ENCODE results near the gene TRIM10.

Gene TRIM10

DNA sequence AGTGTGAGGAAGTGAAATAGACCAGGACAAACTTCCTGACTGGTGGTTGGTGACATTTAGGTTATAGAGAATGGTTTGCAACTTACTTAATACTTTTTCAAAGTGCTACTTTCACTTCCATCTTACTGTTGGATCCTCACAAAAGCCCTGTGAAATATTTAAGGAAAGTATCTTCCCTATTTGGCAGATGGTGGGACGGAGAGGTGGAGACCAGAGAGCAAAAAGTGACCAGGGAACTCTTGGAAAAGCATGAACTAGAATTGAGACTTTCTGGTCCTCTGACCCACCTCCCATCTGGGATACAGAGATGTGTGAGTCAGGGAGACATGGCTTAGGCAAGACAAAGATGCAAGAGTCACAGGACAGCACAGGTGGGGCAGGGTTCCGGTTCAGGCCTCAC, 3.0 kb downstream of the TRIM10 start:
- Histone ChIP-seq H3K4me1 (ENCODE audit: insufficient read depth, low read length) (peaks cover 4% of the 10 kb centered on the region), H3K36me3 (ENCODE audit: insufficient read depth, low read length) (no peaks in the 10 kb centered on the region), H3K9me3 (ENCODE audit: low read length) (no peaks in the 10 kb centered on the region), H3K27me3 (ENCODE audit: control insufficient read depth in 1 of 2, insufficient read depth in 2 of 2, low read length in 2 of 2) (no peaks in the 10 kb centered on the region), H3K4me3 (ENCODE audit: low read depth in 1 of 2, low read length in 2 of 2) (no peak overlapping the region), H3K9ac (ENCODE audit: low read length) (no peak overlapping the region), H3K27ac (ENCODE audit: low read depth, low read length) (no peak overlapping the region)

DNA sequence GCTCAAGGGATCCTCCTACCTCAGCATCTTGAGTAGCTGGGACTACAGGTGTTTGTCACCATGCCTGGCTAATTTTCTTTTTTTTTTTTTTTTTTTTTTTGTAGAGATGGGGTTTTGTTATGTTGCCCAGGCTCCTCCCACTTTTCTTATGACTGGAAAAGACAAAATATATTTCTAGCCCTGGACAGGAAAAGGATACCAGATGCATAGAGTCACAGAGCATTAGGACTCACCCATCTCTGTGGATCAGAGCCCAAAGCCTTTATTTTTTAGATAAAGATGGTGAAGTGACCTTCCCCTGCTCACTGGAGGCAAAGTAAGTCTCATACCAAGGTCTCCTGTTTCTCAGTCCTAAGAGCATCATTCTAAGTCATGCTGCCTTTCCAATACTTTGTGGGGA, 3.4 kb downstream of the TRIM10 start:
- Histone ChIP-seq H3K9me3 (ENCODE audit: low read length) (no peaks in the 10 kb centered on the region), H3K36me3 (ENCODE audit: insufficient read depth, low read length) (no peaks in the 10 kb centered on the region), H3K27me3 (ENCODE audit: control insufficient read depth in 1 of 2, insufficient read depth in 2 of 2, low read length in 2 of 2) (no peaks in the 10 kb centered on the region), H3K4me3 (ENCODE audit: low read depth in 1 of 2, low read length in 2 of 2) (no peak overlapping the region), H3K9ac (ENCODE audit: low read length) (no peak overlapping the region), H3K4me1 (ENCODE audit: insufficient read depth, low read length) (peaks cover 4% of the 10 kb centered on the region), H3K27ac (ENCODE audit: low read depth, low read length) (no peak overlapping the region)

DNA sequence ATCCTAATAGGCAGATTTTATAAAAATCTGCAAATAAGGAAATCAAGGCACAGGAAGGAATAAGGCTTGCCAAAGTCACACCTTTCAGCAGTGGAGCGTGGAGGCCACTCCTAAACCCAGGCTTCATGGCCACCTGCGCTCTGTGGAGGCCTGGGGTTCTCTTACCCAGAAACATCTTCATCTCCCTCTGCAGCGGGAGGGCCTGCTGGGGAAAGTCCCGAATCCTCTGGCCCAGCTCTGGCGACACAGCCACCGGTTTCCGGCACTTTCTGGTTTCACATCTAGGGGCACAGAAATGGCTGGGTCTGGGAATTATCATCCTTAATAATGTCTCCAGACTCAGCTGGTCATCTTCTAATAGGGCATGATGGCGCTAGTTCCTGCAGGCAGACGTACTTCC, 4.2 kb downstream of the TRIM10 start:
- H3K27me3 ChIP-seq (ENCODE audit: control insufficient read depth in 1 of 2, insufficient read depth in 2 of 2, low read length in 2 of 2): no peaks in the 10 kb centered on the region
- H3K9ac ChIP-seq (ENCODE audit: low read length): no peak overlapping the region
- H3K36me3 ChIP-seq (ENCODE audit: insufficient read depth, low read length): no peaks in the 10 kb centered on the region
- H3K4me1 ChIP-seq (ENCODE audit: insufficient read depth, low read length): peaks cover 4% of the 10 kb centered on the region
- H3K4me3 ChIP-seq (ENCODE audit: low read depth in 1 of 2, low read length in 2 of 2): no peak overlapping the region
- no peaks in the 10 kb centered on the region for H3K9me3 ChIP-seq (ENCODE audit: low read length)
- no peak overlapping the region for H3K27ac ChIP-seq (ENCODE audit: low read depth, low read length)

DNA sequence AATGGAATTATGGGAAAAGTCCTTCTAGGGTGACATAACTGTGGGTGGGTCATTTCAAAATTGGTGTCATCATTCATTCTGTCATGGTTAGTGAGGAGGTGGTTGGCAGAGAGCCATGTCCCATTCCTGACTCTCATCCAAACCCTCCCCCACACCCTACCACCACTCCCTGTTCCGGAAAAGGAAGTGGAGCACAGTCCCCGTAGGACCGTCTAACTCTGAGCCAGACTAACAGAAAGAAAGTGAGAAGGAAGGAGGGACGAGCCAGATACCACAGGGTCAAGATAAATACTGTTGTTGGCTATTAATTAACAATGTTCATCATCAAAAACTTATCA, 4.8 kb downstream of the TRIM10 start:
- no peaks in the 10 kb centered on the region for H3K36me3 ChIP-seq (ENCODE audit: insufficient read depth, low read length)
- H3K9ac ChIP-seq (ENCODE audit: low read length): no peak overlapping the region
- no peak overlapping the region for H3K4me3 ChIP-seq (ENCODE audit: low read depth in 1 of 2, low read length in 2 of 2)
- no peaks in the 10 kb centered on the region for H3K9me3 ChIP-seq (ENCODE audit: low read length)
- no peak overlapping the region for H3K27ac ChIP-seq (ENCODE audit: low read depth, low read length)
- peaks cover 4% of the 10 kb centered on the region for H3K4me1 ChIP-seq (ENCODE audit: insufficient read depth, low read length)
- H3K27me3 ChIP-seq (ENCODE audit: control insufficient read depth in 1 of 2, insufficient read depth in 2 of 2, low read length in 2 of 2): no peaks in the 10 kb centered on the region

DNA sequence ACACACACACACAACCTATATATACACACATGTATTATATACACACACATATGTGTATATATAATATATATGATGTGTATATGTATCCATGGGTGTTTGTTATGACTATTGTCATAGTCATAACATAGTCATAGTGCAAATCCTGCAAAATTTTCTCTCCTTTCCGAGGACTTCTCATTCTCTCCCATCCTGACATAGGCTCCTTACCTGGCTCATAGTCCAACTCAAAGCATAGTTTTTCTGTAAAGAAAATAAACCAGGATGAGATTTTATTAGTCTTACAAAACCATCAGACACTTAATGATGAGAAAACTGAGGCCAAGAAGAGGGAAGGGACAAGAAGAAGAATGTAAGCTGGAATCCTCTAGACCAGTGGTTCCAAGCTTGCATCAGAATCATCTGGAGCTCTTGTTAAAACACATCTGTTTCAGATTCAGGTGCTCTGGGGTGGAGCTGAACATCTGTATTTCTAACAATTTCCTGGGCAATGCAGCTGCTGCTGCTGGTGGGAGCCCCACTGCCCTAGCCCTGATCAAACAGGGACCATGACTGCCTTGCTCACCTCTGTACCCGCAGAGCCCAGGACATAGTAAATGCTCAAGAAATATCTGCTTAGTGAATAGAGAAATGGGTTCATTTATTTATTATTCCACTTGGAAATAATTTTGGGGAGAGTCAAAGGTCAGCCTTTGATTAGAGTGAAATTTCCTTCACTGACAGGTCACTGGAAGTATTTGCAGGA, 5.3 kb downstream of the TRIM10 start:
- Histone ChIP-seq H3K4me3 (ENCODE audit: low read depth in 1 of 2, low read length in 2 of 2) (no peak overlapping the region), H3K27ac (ENCODE audit: low read depth, low read length) (no peak overlapping the region), H3K36me3 (ENCODE audit: insufficient read depth, low read length) (no peaks in the 10 kb centered on the region), H3K9me3 (ENCODE audit: low read length) (no peaks in the 10 kb centered on the region), H3K4me1 (ENCODE audit: insufficient read depth, low read length) (peaks cover 4% of the 10 kb centered on the region), H3K9ac (ENCODE audit: low read length) (no peak overlapping the region), H3K27me3 (ENCODE audit: control insufficient read depth in 1 of 2, insufficient read depth in 2 of 2, low read length in 2 of 2) (no peaks in the 10 kb centered on the region)

DNA sequence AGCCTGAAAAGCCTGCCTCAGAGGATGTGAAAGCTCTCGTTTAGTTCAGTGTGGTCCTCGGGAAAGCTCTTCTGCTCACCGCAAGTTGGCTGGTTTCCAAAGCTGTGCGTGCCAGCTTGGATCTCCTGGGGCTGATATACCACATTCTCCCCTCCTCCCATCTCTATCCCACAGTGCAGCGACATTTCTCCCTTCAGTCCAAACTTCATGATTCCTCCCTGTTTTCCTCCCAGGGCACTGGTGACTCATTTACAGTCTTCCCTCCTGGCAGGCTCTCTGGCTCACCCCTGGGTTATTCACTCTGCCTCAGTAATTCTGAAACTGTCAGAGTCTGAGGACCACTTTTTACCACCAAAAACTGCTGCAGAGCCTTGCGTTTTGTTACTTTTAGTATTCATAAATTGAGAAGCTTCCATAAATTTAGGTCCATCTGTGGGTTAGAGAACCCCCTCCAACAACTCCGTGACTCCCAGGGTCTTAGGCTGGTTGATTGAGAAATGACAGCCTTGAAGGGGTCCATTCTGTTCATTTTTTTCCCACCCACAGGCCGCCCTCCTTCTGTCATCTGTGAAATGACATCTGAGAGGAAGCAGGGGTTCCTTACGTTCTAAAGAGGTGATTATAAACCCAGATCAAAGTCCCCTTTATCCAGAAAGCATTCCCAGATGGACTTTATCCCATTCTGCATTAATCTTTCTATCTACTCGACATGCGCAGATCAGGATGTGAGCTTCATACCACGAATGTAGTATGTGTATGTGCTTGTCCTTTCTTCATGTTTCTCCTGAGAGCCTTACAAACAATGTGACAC, 6.1 kb downstream of the TRIM10 start:
- Histone ChIP-seq H3K4me1 (ENCODE audit: insufficient read depth, low read length) (peaks cover 4% of the 10 kb centered on the region), H3K4me3 (ENCODE audit: low read depth in 1 of 2, low read length in 2 of 2) (no peak overlapping the region), H3K9me3 (ENCODE audit: low read length) (no peaks in the 10 kb centered on the region), H3K9ac (ENCODE audit: low read length) (no peak overlapping the region), H3K36me3 (ENCODE audit: insufficient read depth, low read length) (no peaks in the 10 kb centered on the region), H3K27ac (ENCODE audit: low read depth, low read length) (no peak overlapping the region), H3K27me3 (ENCODE audit: control insufficient read depth in 1 of 2, insufficient read depth in 2 of 2, low read length in 2 of 2) (no peaks in the 10 kb centered on the region)

DNA sequence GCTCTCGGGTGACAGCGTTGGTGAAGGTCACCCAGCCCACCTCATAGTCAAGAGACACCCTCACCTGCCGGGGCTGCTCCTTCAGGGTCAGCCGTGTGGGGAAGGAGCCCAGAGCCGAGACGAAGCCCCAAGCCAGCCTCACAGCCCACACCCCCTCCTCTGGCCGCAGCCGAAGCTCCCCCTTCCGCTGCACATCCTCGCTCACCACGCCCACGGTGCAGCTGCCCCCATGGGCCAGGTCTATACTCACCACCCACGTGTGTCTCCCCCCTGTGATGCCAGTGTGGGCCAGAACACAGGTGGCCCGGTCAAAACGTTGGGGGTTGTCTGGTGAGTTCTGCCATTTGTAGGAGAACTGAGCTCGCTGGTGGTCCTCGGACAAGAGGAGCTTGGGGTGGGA, 7.0 kb downstream of the TRIM10 start:
- H3K27ac ChIP-seq (ENCODE audit: low read depth, low read length): no peak overlapping the region
- no peaks in the 10 kb centered on the region for H3K36me3 ChIP-seq (ENCODE audit: insufficient read depth, low read length)
- no peak overlapping the region for H3K9ac ChIP-seq (ENCODE audit: low read length)
- no peaks in the 10 kb centered on the region for H3K9me3 ChIP-seq (ENCODE audit: low read length)
- H3K27me3 ChIP-seq (ENCODE audit: control insufficient read depth in 1 of 2, insufficient read depth in 2 of 2, low read length in 2 of 2): no peaks in the 10 kb centered on the region
- H3K4me3 ChIP-seq (ENCODE audit: low read depth in 1 of 2, low read length in 2 of 2): no peak overlapping the region
- H3K4me1 ChIP-seq (ENCODE audit: insufficient read depth, low read length): peaks cover 4% of the 10 kb centered on the region

DNA sequence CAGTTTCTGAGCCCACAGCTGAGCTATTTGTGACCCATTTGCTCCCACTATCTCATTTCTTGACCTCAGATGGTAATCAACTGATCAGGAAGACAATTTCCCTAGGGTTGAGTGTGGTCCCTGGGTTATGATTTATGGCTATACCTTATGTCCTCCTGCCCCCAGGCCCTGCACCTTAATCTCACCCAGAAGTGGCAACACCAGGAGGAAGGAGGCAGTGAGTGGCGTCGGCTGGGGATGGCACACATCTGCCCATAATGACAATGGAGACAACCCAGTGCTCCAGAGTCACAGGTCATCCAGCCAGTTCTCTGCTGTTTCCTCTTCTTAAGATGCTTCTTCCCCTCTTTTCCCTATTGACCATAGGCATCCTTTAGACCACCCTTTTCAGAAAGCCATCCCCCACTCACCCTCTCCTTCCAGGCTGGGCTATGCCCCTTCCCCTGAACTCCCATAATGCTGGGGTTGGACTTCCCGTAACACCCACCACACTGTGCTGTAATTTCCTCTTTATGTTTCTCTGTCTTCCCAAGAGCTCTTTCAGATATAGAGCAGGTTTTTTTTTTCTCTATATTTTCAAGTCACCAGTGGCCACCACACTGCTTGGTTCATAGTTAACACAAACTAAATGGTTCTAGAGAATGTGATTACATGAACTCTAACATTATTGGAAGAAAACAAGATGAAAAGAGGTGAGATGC, 8.0 kb downstream of the TRIM10 start:
- Histone ChIP-seq H3K27me3 (ENCODE audit: control insufficient read depth in 1 of 2, insufficient read depth in 2 of 2, low read length in 2 of 2) (peaks cover 0 to 4% of the 10 kb centered on the region in 2 donors), H3K27ac (ENCODE audit: low read depth, low read length) (no peak overlapping the region), H3K4me1 (ENCODE audit: insufficient read depth, low read length) (peaks cover 4% of the 10 kb centered on the region), H3K36me3 (ENCODE audit: insufficient read depth, low read length) (no peaks in the 10 kb centered on the region), H3K4me3 (ENCODE audit: low read depth in 1 of 2, low read length in 2 of 2) (no peak overlapping the region), H3K9ac (ENCODE audit: low read length) (no peak overlapping the region), H3K9me3 (ENCODE audit: low read length) (no peaks in the 10 kb centered on the region)

DNA sequence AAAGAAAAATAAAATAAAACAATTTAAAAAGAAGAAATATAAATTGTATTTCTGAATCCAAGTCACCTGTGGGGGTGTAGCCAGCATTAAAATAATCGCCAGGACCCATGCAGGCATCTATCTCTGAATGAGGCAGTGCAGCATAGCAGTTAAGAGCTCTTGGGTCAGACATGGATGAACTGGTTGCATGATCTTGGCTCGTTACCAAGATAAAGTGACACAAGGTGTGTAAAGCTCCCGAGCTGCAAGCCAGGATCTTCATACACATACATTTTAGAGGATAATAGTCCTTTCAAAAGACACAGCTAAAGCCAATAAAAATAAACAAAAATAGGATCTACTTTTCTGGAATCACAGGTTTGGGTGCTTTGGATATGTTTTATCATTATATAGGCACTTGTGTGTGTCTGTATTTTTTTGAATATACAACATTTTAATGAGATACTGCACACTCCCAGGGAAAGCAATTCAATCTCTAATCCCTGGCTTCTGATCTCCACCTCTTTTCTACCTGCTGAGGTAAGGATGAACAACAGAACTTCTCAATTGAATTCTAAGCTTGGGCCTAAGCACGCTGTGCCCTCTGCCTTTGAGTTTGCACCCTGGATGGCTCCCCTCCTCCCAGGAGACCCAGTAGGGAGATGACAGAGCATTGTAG, 8.9 kb downstream of the TRIM10 start:
- H3K27me3 ChIP-seq (ENCODE audit: control insufficient read depth in 1 of 2, insufficient read depth in 2 of 2, low read length in 2 of 2): peaks cover 0 to 9% of the 10 kb centered on the region in 2 donors
- no peak overlapping the region for H3K9ac ChIP-seq (ENCODE audit: low read length)
- H3K9me3 ChIP-seq (ENCODE audit: low read length): no peaks in the 10 kb centered on the region
- H3K4me1 ChIP-seq (ENCODE audit: insufficient read depth, low read length): peaks cover 4% of the 10 kb centered on the region
- H3K27ac ChIP-seq (ENCODE audit: low read depth, low read length): no peak overlapping the region
- H3K4me3 ChIP-seq (ENCODE audit: low read depth in 1 of 2, low read length in 2 of 2): no peak overlapping the region
- H3K36me3 ChIP-seq (ENCODE audit: insufficient read depth, low read length): no peaks in the 10 kb centered on the region

DNA sequence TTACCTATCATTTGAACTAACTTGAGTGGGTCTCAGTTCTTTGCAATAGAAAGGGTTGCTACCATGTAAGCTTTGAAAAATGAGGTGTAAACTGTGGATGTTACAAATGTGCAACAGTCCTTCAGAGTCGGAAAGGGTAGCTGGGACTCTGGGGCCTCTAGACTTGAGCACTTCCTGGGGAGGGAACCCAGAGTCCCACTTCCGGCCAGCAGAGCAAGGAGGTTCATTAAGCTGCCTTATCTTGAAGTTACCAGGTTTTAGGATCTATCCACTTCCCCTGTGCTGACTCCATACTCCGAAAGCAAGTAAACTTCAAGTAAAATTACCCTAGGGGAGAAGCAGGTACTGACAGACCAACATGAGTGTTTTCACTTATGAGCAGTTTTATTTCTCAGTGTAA, 9.4 kb downstream of the TRIM10 start:
- Histone ChIP-seq H3K27ac (ENCODE audit: low read depth, low read length) (no peak overlapping the region), H3K36me3 (ENCODE audit: insufficient read depth, low read length) (no peaks in the 10 kb centered on the region), H3K4me1 (ENCODE audit: insufficient read depth, low read length) (peaks cover 4% of the 10 kb centered on the region), H3K27me3 (ENCODE audit: control insufficient read depth in 1 of 2, insufficient read depth in 2 of 2, low read length in 2 of 2) (peaks cover 0 to 11% of the 10 kb centered on the region in 2 donors), H3K9ac (ENCODE audit: low read length) (no peak overlapping the region), H3K9me3 (ENCODE audit: low read length) (no peaks in the 10 kb centered on the region), H3K4me3 (ENCODE audit: low read depth in 1 of 2, low read length in 2 of 2) (no peak overlapping the region)

DNA sequence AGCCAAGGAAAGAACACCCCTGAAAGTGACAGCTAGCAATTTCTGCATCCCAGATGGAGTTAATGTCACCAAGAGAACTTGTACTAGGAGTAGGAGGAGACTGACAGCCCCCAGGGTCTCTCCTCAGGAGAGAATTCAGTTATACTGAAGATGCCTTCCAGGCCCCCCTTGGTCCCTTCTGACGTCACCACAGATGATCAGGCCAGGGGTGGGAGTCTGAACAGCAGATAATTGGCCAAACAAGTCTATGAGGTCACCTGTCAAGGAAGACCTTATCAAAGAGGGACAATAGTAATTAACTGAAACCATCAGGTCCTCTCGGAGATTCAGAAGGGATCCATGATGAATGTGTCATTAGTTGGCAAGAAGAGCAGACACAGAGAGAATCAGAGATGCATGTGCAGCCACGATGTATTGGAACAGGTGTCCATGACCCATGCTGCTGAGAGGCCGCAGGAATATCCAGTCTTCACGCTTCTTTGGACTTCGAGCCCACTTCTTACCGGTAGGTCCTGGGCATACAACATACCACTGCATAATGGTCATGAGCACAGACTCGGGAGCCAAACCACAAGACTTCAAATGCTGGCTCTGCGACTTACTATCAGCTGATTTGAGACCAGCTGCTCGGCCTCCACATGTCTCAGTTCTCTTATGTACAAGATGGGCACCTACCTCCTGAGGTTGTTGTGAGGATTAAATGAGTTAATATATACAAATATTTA, 10.2 kb downstream of the TRIM10 start:
- Histone ChIP-seq H3K27me3 (ENCODE audit: control insufficient read depth in 1 of 2, insufficient read depth in 2 of 2, low read length in 2 of 2) (peaks cover 0 to 11% of the 10 kb centered on the region in 2 donors), H3K4me3 (ENCODE audit: low read depth in 1 of 2, low read length in 2 of 2) (no peak overlapping the region), H3K9me3 (ENCODE audit: low read length) (no peaks in the 10 kb centered on the region), H3K27ac (ENCODE audit: low read depth, low read length) (no peak overlapping the region), H3K36me3 (ENCODE audit: insufficient read depth, low read length) (no peaks in the 10 kb centered on the region), H3K9ac (ENCODE audit: low read length) (no peak overlapping the region), H3K4me1 (ENCODE audit: insufficient read depth, low read length) (peaks cover 4% of the 10 kb centered on the region)

Data from muscle layer of colon (tissue), 2 donors.